GM12878 (cell line): ENCODE data around the gene POU3F2. TPM values are rescaled to one million over a fixed set of nuclear protein-coding genes. Genes with fewer than 3 reads are reported as not detected.

Experiments used
- ATAC-seq: fragments of 200-7000 bp; cut with Tn5 transposase; 3 replicates; pipeline ENCODE4 v1.9.1; 2020; ENCODE audit warnings: mild to moderate bottlenecking, moderate library complexity
- BruUV-seq: library from RNA; stranded (reverse); fragments of 400-500 nt; replicated peaks from 2 replicates; lab custom pipeline; 2021; lab: Mats Ljungman, UMichigan
- CTCF ChIA-PET: fragments of 300-600 bp; sonication (Branson Sonifier 250); formaldehyde crosslinking; extraction: SDS; loops from one replicate; lab custom pipeline; 2021; ENCODE audit warnings: inconsistent platforms; lab: Yijun Ruan, JAX
- POLR2A ChIA-PET: fragments of 350-600 bp; formaldehyde crosslinking; extraction: SDS; loops from one replicate; lab custom pipeline; 2021; ENCODE audit warnings: inconsistent platforms; lab: Charles Lee
- RAD21 ChIA-PET: fragments of 300-600 bp; sonication (Branson Sonifier 250); formaldehyde crosslinking; loops from one replicate; lab custom pipeline; 2023; ENCODE audit warnings: antibody characterized with exemption; ENCODE audit not compliant: unreplicated experiment; lab: Charles Lee
- SMC1A ChIA-PET: fragments of 300-600 bp; sonication (Branson Sonifier 250); formaldehyde crosslinking; loops from one replicate; lab custom pipeline; 2023; ENCODE audit not compliant: unreplicated experiment, uncharacterized antibody; lab: Charles Lee
- DNase-seq: peaks from one replicate; pipeline ENCODE4 v3.0.0-alpha.2; 2011; ENCODE audit warnings: low read depth, low spot score
- FAIRE-seq: peaks from 3 replicates; lab custom pipeline; 2011; peaks lifted over from hg19 to GRCh38; lab: Jason Lieb, UNC
- H2AFZ ChIP-seq: 2 replicates; pipeline ENCODE4 v1.6.0; 2011; ENCODE audit warnings: low read depth, low read length, control low read depth; ENCODE audit not compliant: control insufficient read depth
- H3K27ac ChIP-seq: 2 replicates; pipeline ENCODE4 v1.5.1; 2011; ENCODE audit warnings: control low read depth; ENCODE audit not compliant: control insufficient read depth, insufficient read depth
- H3K27me3 ChIP-seq, 2 experiments: replicated peaks in 1 of 2; 2 replicates each; pipeline versions ENCODE4 v1.6.0 to v1.6.1; 2011; ENCODE audit warnings: low read length in 1 of 2; ENCODE audit not compliant: control insufficient read depth in 2 of 2, insufficient read depth in 2 of 2
- H3K36me3 ChIP-seq, 2 experiments: 2 replicates each; pipeline ENCODE4 v1.5.1; 2011; ENCODE audit warnings: low read length in 1 of 2; ENCODE audit not compliant: control insufficient read depth in 2 of 2, insufficient read depth in 2 of 2
- H3K4me1 ChIP-seq: 2 replicates; pipeline ENCODE4 v1.6.1; 2011; ENCODE audit warnings: mild to moderate bottlenecking, low read length, moderate library complexity, mixed read lengths; ENCODE audit not compliant: control insufficient read depth, insufficient read depth
- H3K4me2 ChIP-seq: 2 replicates; pipeline ENCODE4 v1.6.0; 2011; ENCODE audit warnings: control low read depth; ENCODE audit not compliant: control insufficient read depth, insufficient read depth
- H3K4me3 ChIP-seq: fragments of 200-600 bp; sonication (generic); 2 replicates; pipeline ENCODE4 v1.5.1; 2016
- H3K79me2 ChIP-seq: 2 replicates; pipeline ENCODE4 v1.6.0; 2011; ENCODE audit warnings: low read length; ENCODE audit not compliant: control insufficient read depth, insufficient read depth
- H3K9ac ChIP-seq: 2 replicates; pipeline ENCODE4 v1.8.0; 2011; ENCODE audit warnings: low read length, control low read depth, mixed read lengths; ENCODE audit not compliant: control insufficient read depth, insufficient read depth
- H3K9me3 ChIP-seq: replicated peaks from 3 replicates; pipeline ENCODE4 v1.5.1; 2011; ENCODE audit warnings: mild to moderate bottlenecking, low read length; ENCODE audit not compliant: control insufficient read depth, insufficient read depth
- H4K20me1 ChIP-seq: 2 replicates; pipeline ENCODE4 v1.6.0; 2011; ENCODE audit not compliant: control insufficient read depth, insufficient read depth
- CBX5 ChIP-seq: sonication (generic); IDR thresholded peaks from 2 replicates; pipeline ENCODE4 v1.6.1; 2016; ENCODE audit warnings: low read depth, moderate library complexity, mild to moderate bottlenecking, inconsistent platforms
- EP300 ChIP-seq, 2 experiments: fragments of 150-350 bp in 1 of 2; IDR thresholded peaks; 2 replicates each; pipeline ENCODE4 v1.6.1; 2011 to 2012; ENCODE audit warnings: low read depth in 2 of 2, low read length in 2 of 2, borderline replicate concordance in 1 of 2, improper control_type of control experiment in 1 of 2, inconsistent platforms in 1 of 2; ENCODE audit not compliant: control insufficient read depth in 1 of 2
- HDGF ChIP-seq: fragments of 450-650 bp; IDR thresholded peaks from 2 replicates; pipeline ENCODE4 v1.6.1; 2016; ENCODE audit warnings: antibody characterized with exemption
- NR2C1 ChIP-seq: fragments of 450-650 bp; IDR thresholded peaks from 2 replicates; pipeline ENCODE4 v1.6.1; 2017; ENCODE audit warnings: antibody characterized with exemption, mild to moderate bottlenecking, moderate library complexity
- POLR2AphosphoS5 ChIP-seq: IDR thresholded peaks from 2 replicates; pipeline ENCODE4 v1.6.1; 2011; ENCODE audit warnings: mild to moderate bottlenecking, low read length, inconsistent platforms
- SMAD5 ChIP-seq: IDR thresholded peaks from 2 replicates; pipeline ENCODE4 v1.6.1; 2016; ENCODE audit warnings: antibody characterized with exemption, low read depth
- TCF7 ChIP-seq: IDR thresholded peaks from 2 replicates; pipeline ENCODE4 v1.6.1; 2014; ENCODE audit warnings: antibody characterized with exemption, borderline replicate concordance
- ZNF217 ChIP-seq: fragments of 450-650 bp; IDR thresholded peaks from 2 replicates; pipeline ENCODE4 v1.6.1; 2017; ENCODE audit warnings: antibody characterized with exemption, mild to moderate bottlenecking
- ZZZ3 ChIP-seq: IDR thresholded peaks from 2 replicates; pipeline ENCODE4 v1.6.1; 2011; ENCODE audit warnings: low read depth; ENCODE audit not compliant: control insufficient read depth, insufficient read length
- WGBS: methylation state at CpG from one replicate; pipeline ENCODE4 v1.1.6; 2016; ENCODE audit warnings: low lambda C conversion rate; ENCODE audit not compliant: insufficient replicate concordance, insufficient coverage; ENCODE audit errors: missing lambda C conversion rate; 5-methylcytosine and 5-hydroxymethylcytosine counted together
- in situ Hi-C: fragments of 300-500 bp; cut with MboI; formaldehyde crosslinking; loops from 9 replicates; pipeline ENCODE4 v1.14.3; 2018; ENCODE audit warnings: mixed read lengths
- intact Hi-C: fragments of 100-400 bp; cut with micrococcal nuclease; formaldehyde crosslinking; loops from one replicate; pipeline ENCODE4 v1.14.2; 2022; ENCODE audit not compliant: unreplicated experiment
- polyA plus RNA-seq, 11 experiments: library from polyadenylated mRNA; depleted of rRNA in 4 of 11; unstranded in 6 of 11; stranded (reverse) in 5 of 11; fragments of >200 nt; fragmentation: Nextera tagmentation in 4 of 11; fragmentation: Illumina TruSeq in 1 of 11; extraction: Ambion mirVana in 4 of 11; extraction: Trizol in 1 of 11; gene quantifications; 1 replicate in 1 of 11; 2 replicates in 10 of 11; pipeline versions ENCODE4 v1.2.1 to v1.2.3, GENCODE V29; 2011 to 2016; ENCODE audit warnings: inconsistent platforms in 2 of 11, missing spikeins in 2 of 11, low read depth in 1 of 11
- total RNA-seq, 4 experiments: library from RNA; depleted of rRNA in 3 of 4; stranded (reverse); fragments of >200 nt in 3 of 4; fragmentation: Illumina TruSeq in 1 of 4; extraction: Trizol in 1 of 4; gene quantifications; 2 replicates each; pipeline versions ENCODE4 v1.2.1 to v1.2.3, GENCODE V29; 2013 to 2021
- TF ChIP-seq, protein P1 (sequence below): IDR thresholded peaks from 2 replicates; pipeline ENCODE4 v1.6.1; 2011; ENCODE audit warnings: mild to moderate bottlenecking, low read depth, low read length, moderate library complexity; ENCODE audit not compliant: insufficient replicate concordance
- TF ChIP-seq, protein P2 (sequence below), 3 experiments: IDR thresholded peaks in 2 of 3; conservative IDR thresholded peaks in 1 of 3; 2 replicates each; pipeline ENCODE4 v1.5.1; 2011; ENCODE audit warnings: low read depth in 3 of 3, low read length in 3 of 3, mild to moderate bottlenecking in 3 of 3, control low read depth in 2 of 3, moderate library complexity in 2 of 3, inconsistent platforms in 1 of 3, mixed read lengths in 1 of 3; ENCODE audit not compliant: control insufficient read depth in 2 of 3, insufficient read depth in 1 of 3; ENCODE audit errors: extremely low read depth in 1 of 3

Gene POU3F2
- total and polyA plus RNA-seq, 10 of the 15 experiments (the other 5 are each of a cell fraction or from before 2014, with no cell fraction given) = not detected

DNA sequence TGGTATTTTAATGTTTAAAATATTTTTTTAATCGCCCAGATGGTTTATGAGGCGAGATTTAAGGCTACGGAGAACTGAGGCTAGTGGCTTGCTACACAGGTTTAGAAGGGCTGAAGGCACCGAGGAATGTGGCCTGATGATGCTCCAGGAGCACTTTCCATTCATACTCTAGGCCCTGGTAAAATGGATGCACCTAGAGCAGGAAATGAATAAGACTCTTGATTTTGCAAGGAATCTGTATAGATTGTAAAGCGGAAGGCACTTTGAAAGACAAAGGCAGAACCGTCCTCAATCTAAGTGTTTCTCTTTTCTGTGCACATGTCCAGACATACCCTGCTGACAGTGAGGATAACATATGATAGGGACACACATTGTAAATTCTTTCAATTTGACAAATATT, 30.1 kb downstream of the POU3F2 start:
- Histone ChIP-seq H3K4me3 (no peak overlapping the region), H3K79me2 (no peaks in the 10 kb centered on the region), H3K9ac (no peak overlapping the region), H3K36me3 (no peaks in the 10 kb centered on the region), H3K27ac (no peak overlapping the region), H3K9me3 (no peaks in the 10 kb centered on the region), H3K4me2 (no peak overlapping the region), H3K27me3 (no peaks in the 10 kb centered on the region), H3K4me1 (no peaks in the 10 kb centered on the region), H2AFZ (no peak overlapping the region), H4K20me1 (no peaks in the 10 kb centered on the region)
- ChIA-PET SMC1A (interaction anchor here (1.8 kb wide), 1 partner anchor 16 kb away, joined by 7 read pairs; no protein-coding TSS in a partner anchor), CTCF (no interaction called here), RAD21 (no interaction called here), POLR2A (no interaction called here)
- FAIRE-seq (no peak), ATAC-seq (no peak), DNase-seq (no peak)
- BruUV-seq = no TSS peak
- in situ Hi-C loops = no loop called here
- TF ChIP-seq ZZZ3 = no peak
- TF ChIP-seq EP300 (IDR thresholded peaks at IDR 0.05; ENCODE audit: borderline replicate concordance in 1 of 2, control insufficient read depth in 1 of 2, low read depth in 2 of 2, low read length in 2 of 2) = no peak
- TF ChIP-seq SMAD5 = no peak
- TF ChIP-seq CBX5 = no peak
- TF ChIP-seq HDGF = no peak
- intact Hi-C loops = no loop called here
- 100% methylated on average over 6 of the region's 6 CpGs for WGBS

DNA sequence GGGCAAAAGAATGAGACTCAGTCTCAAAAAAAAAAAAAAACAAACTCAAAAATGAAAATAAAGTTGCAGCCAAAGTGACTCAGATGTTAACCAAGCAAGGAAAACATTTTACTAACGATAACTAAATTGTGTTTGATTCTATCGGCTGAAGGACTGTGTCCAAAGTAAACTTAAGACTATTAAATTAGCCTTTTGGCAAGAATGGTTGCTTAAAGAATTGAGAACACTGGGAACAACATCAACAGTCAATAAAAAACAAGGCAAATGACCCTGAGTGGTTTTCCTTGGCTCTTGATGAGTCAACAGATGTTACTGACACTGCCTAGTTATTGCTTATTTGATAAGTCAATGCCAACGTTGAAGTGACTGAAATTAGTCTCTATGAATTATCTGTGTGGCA, 36.7 kb downstream of the POU3F2 start:
- CTCF ChIA-PET = interaction anchor here (0.6 kb wide), 1 partner anchor 1433 kb away, joined by 3 read pairs; no protein-coding TSS in a partner anchor
- H2AFZ ChIP-seq = no peak overlapping the region
- SMC1A ChIA-PET = no interaction called here
- RAD21 ChIA-PET = no interaction called here
- H3K36me3 ChIP-seq = peaks cover 0 to 3% of the 10 kb centered on the region in 2 experiments; a peak in 2 of 4 replicates
- BruUV-seq = no TSS peak
- no peaks in the 10 kb centered on the region for H3K4me1 ChIP-seq
- WGBS = 97% methylated on average over 3 of the region's 3 CpGs
- H3K9ac ChIP-seq = no peak overlapping the region
- no peak overlapping the region for H3K4me3 ChIP-seq
- no peak for ATAC-seq
- H4K20me1 ChIP-seq = no peaks in the 10 kb centered on the region
- H3K4me2 ChIP-seq = no peak overlapping the region
- in situ Hi-C loops = no loop called here
- no peak for FAIRE-seq
- POLR2A ChIA-PET = no interaction called here
- DNase-seq = no peak
- H3K27ac ChIP-seq = no peak overlapping the region
- H3K27me3 ChIP-seq = no peaks in the 10 kb centered on the region
- H3K79me2 ChIP-seq = no peaks in the 10 kb centered on the region
- intact Hi-C loops = no loop called here
- no peaks in the 10 kb centered on the region for H3K9me3 ChIP-seq
- TF ChIP-seq POLR2AphosphoS5 = no peak
- no peak for TF ChIP-seq NR2C1
- TF ChIP-seq TCF7 = no peak
- TF ChIP-seq, protein P1, sequence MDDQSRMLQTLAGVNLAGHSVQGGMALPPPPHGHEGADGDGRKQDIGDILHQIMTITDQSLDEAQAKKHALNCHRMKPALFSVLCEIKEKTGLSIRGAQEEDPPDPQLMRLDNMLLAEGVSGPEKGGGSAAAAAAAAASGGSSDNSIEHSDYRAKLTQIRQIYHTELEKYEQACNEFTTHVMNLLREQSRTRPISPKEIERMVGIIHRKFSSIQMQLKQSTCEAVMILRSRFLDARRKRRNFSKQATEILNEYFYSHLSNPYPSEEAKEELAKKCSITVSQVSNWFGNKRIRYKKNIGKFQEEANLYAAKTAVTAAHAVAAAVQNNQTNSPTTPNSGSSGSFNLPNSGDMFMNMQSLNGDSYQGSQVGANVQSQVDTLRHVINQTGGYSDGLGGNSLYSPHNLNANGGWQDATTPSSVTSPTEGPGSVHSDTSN = no peak
- TF ChIP-seq, protein P2, sequence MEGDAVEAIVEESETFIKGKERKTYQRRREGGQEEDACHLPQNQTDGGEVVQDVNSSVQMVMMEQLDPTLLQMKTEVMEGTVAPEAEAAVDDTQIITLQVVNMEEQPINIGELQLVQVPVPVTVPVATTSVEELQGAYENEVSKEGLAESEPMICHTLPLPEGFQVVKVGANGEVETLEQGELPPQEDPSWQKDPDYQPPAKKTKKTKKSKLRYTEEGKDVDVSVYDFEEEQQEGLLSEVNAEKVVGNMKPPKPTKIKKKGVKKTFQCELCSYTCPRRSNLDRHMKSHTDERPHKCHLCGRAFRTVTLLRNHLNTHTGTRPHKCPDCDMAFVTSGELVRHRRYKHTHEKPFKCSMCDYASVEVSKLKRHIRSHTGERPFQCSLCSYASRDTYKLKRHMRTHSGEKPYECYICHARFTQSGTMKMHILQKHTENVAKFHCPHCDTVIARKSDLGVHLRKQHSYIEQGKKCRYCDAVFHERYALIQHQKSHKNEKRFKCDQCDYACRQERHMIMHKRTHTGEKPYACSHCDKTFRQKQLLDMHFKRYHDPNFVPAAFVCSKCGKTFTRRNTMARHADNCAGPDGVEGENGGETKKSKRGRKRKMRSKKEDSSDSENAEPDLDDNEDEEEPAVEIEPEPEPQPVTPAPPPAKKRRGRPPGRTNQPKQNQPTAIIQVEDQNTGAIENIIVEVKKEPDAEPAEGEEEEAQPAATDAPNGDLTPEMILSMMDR (IDR thresholded peaks at IDR 0.05 in 2 of 3, conservative IDR thresholded peaks at IDR 0.05 in 1 of 3; ENCODE audit: control insufficient read depth in 2 of 3, extremely low read depth in 1 of 3, insufficient read depth in 1 of 3, low read depth in 3 of 3, low read length in 3 of 3) = no peak
- TF ChIP-seq ZNF217 = no peak
